ENCODE results near the gene ANKRD45.

DNA sequence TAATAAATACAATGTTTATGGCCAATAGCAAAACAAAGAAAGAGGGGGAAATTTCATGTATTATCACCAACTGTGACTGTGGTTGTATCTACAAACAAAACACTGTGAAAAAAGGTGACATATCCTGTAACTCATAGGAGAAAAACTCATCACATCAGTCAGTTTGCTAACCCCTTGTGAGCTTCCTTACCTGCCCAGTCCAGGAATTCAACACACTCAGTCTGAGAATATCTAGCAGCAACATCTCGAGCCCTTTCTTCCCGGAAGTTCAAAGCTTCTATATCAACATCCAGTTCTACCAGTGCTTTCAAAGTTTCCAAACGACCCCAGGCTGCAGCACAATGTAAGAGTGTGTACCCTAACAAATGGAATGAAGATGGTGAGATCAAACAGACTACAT is 23.0 kb downstream of the ANKRD45 start:
- TF ChIP-seq MAFK (IDR thresholded peaks at IDR 0.05; ENCODE audit: partially characterized antibody) (no peak), BCL3 (IDR thresholded peaks at IDR 0.05) (no peak), RAD21 (conservative IDR thresholded peaks at IDR 0.05 in 1 of 2, IDR thresholded peaks at IDR 0.05 in 1 of 2) (no peak), POLR2A (IDR thresholded peaks at IDR 0.05; ENCODE audit: low read length) (no peak), MYC (IDR thresholded peaks at IDR 0.05; ENCODE audit: borderline replicate concordance, low read length) (no peak), KDM1A (IDR thresholded peaks at IDR 0.05; ENCODE audit: low read depth) (no peak), CEBPB (IDR thresholded peaks at IDR 0.05) (no peak)
- TF ChIP-seq, protein P1, sequence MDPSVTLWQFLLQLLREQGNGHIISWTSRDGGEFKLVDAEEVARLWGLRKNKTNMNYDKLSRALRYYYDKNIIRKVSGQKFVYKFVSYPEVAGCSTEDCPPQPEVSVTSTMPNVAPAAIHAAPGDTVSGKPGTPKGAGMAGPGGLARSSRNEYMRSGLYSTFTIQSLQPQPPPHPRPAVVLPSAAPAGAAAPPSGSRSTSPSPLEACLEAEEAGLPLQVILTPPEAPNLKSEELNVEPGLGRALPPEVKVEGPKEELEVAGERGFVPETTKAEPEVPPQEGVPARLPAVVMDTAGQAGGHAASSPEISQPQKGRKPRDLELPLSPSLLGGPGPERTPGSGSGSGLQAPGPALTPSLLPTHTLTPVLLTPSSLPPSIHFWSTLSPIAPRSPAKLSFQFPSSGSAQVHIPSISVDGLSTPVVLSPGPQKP (IDR thresholded peaks at IDR 0.05; ENCODE audit: low read depth, low read length), result no peak
- TF ChIP-seq, protein P2, sequence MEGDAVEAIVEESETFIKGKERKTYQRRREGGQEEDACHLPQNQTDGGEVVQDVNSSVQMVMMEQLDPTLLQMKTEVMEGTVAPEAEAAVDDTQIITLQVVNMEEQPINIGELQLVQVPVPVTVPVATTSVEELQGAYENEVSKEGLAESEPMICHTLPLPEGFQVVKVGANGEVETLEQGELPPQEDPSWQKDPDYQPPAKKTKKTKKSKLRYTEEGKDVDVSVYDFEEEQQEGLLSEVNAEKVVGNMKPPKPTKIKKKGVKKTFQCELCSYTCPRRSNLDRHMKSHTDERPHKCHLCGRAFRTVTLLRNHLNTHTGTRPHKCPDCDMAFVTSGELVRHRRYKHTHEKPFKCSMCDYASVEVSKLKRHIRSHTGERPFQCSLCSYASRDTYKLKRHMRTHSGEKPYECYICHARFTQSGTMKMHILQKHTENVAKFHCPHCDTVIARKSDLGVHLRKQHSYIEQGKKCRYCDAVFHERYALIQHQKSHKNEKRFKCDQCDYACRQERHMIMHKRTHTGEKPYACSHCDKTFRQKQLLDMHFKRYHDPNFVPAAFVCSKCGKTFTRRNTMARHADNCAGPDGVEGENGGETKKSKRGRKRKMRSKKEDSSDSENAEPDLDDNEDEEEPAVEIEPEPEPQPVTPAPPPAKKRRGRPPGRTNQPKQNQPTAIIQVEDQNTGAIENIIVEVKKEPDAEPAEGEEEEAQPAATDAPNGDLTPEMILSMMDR (IDR thresholded peaks at IDR 0.05), result no peak
